Loucy (cell line): ENCODE measurements around the gene GOSR1.
"Not testable (repeated sequence)": the region's sequence is repeated elsewhere in the genome, so short reads cannot be mapped to it uniquely, and the experiment has no call there.

ENCODE experiments used
- H2AFZ ChIP-seq: fragments of 200-600 bp; sonication (generic); 2 replicates; pipeline ENCODE4 v1.6.0; 2016; ENCODE audit warnings: antibody characterized with exemption, mild to moderate bottlenecking, low read length, moderate library complexity
- H3F3A ChIP-seq: fragments of 200-600 bp; 2 replicates; pipeline ENCODE4 v1.6.0; 2016; ENCODE audit warnings: antibody characterized with exemption, low read depth, mild to moderate bottlenecking
- H3K27me3 ChIP-seq: fragments of 200-600 bp; sonication (generic); 2 replicates; pipeline ENCODE4 v1.6.1; 2014; ENCODE audit warnings: low read length, mild to moderate bottlenecking; ENCODE audit not compliant: insufficient read depth, poor library complexity, severe bottlenecking
- H3K36me3 ChIP-seq: fragments of 200-600 bp; sonication (generic); 2 replicates; pipeline ENCODE4 v1.6.1; 2016; ENCODE audit warnings: low read length; ENCODE audit not compliant: insufficient read depth
- H3K4me1 ChIP-seq: fragments of 200-600 bp; sonication (generic); 2 replicates; pipeline ENCODE4 v1.5.1; 2014; ENCODE audit warnings: low read length, mild to moderate bottlenecking; ENCODE audit not compliant: insufficient read depth, poor library complexity, severe bottlenecking
- H3K4me2 ChIP-seq: fragments of 200-600 bp; sonication (generic); 2 replicates; pipeline ENCODE4 v1.6.0; 2014; ENCODE audit warnings: antibody characterized with exemption, low read length, low read depth, mild to moderate bottlenecking; ENCODE audit not compliant: poor library complexity, severe bottlenecking
- H3K4me3 ChIP-seq: fragments of 200-600 bp; sonication (generic); 2 replicates; pipeline ENCODE4 v1.5.1; 2014; ENCODE audit warnings: low read length, mild to moderate bottlenecking, mixed read lengths; ENCODE audit not compliant: poor library complexity, severe bottlenecking
- H3K79me2 ChIP-seq: fragments of 200-600 bp; sonication (generic); 2 replicates; pipeline ENCODE4 v1.6.1; 2014; ENCODE audit warnings: low read length; ENCODE audit not compliant: insufficient read depth
- H3K9ac ChIP-seq: fragments of 200-600 bp; sonication (generic); 2 replicates; pipeline ENCODE4 v1.6.0; 2014; ENCODE audit warnings: mild to moderate bottlenecking, low read depth, low read length, moderate library complexity; ENCODE audit not compliant: poor library complexity, severe bottlenecking
- H3K9me2 ChIP-seq: fragments of 200-600 bp; sonication (generic); replicated peaks from 2 replicates; pipeline ENCODE4 v1.6.1; 2016; ENCODE audit warnings: low read depth, low read length, mixed read lengths
- H3K9me3 ChIP-seq: fragments of 200-600 bp; sonication (generic); 2 replicates; pipeline ENCODE4 v1.6.1; 2014; ENCODE audit warnings: mild to moderate bottlenecking, antibody characterized with exemption, low read length, low read depth; ENCODE audit not compliant: insufficient read depth
- H4K20me1 ChIP-seq: fragments of 200-600 bp; sonication (generic); 2 replicates; pipeline ENCODE4 v1.6.0; 2014; ENCODE audit warnings: antibody characterized with exemption, low read length, mild to moderate bottlenecking; ENCODE audit not compliant: insufficient read depth, poor library complexity, severe bottlenecking
- EZH2phosphoT487 ChIP-seq: fragments of 200-600 bp; IDR thresholded peaks from 2 replicates; pipeline ENCODE4 v1.6.1; 2018; ENCODE audit warnings: antibody characterized with exemption, mild to moderate bottlenecking, moderate library complexity, borderline replicate concordance
- TF ChIP-seq, protein P1 (sequence below): fragments of 200-600 bp; sonication (generic); conservative IDR thresholded peaks from 2 replicates; pipeline ENCODE4 v1.5.1; 2014; ENCODE audit warnings: mild to moderate bottlenecking, antibody characterized with exemption, low read length

The GOSR1 gene

DNA sequence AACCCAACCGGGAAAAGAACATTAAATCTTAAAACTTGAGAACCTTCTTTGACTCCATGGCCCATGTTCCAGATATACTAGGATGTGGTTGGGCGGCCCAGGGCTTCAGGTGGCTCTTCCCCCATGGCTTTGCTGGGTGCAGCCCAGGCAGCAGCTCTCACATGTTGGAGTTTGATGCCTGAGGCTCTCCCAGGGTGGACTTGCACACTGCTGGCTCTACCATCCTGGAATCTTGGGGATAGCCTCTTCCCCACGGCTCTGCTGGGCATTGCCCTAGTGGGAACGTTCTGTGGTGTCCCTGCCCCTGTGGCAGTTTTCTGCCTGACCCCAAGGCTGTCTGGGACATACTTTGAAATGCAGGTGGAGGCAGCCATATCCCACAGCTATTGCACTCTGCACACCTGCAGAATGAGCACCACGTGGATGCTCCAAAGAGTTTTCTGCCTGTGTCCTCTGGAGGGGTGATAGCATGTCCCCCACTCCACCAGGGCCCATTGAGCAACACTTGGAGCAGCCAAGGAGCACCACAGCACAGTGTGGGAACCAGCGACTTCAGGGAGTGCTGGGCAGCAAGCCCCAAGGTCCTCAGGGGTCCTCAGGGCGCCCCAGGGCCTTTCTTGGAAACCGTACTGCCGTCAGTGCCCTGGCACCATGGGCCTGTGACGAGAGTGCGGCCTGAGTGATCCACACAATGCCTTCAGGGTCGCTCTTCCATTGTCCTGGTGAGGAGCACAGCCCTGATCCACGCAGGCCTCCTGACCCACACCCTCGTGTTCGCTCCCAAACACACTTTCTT, 70.8 kb downstream of the GOSR1 start:
- H3K4me1 ChIP-seq: peaks cover 18% of the 10 kb centered on the region
- no peaks in the 10 kb centered on the region for H3K79me2 ChIP-seq
- no peaks in the 10 kb centered on the region for H3K9me3 ChIP-seq
- H3K9me2 ChIP-seq: no peaks in the 10 kb centered on the region
- H3K36me3 ChIP-seq: no peaks in the 10 kb centered on the region
- H4K20me1 ChIP-seq: no peaks in the 10 kb centered on the region
- TF ChIP-seq EZH2phosphoT487: no peak
- TF ChIP-seq, protein P1, sequence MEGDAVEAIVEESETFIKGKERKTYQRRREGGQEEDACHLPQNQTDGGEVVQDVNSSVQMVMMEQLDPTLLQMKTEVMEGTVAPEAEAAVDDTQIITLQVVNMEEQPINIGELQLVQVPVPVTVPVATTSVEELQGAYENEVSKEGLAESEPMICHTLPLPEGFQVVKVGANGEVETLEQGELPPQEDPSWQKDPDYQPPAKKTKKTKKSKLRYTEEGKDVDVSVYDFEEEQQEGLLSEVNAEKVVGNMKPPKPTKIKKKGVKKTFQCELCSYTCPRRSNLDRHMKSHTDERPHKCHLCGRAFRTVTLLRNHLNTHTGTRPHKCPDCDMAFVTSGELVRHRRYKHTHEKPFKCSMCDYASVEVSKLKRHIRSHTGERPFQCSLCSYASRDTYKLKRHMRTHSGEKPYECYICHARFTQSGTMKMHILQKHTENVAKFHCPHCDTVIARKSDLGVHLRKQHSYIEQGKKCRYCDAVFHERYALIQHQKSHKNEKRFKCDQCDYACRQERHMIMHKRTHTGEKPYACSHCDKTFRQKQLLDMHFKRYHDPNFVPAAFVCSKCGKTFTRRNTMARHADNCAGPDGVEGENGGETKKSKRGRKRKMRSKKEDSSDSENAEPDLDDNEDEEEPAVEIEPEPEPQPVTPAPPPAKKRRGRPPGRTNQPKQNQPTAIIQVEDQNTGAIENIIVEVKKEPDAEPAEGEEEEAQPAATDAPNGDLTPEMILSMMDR: no peak
- H3K27me3 ChIP-seq: no peaks in the 10 kb centered on the region
- no peak overlapping the region for H3K9ac ChIP-seq
- no peak overlapping the region for H3K4me2 ChIP-seq
- no peak overlapping the region for H3K4me3 ChIP-seq
- H2AFZ ChIP-seq: no peak overlapping the region
- H3F3A ChIP-seq: no peaks in the 10 kb centered on the region

DNA sequence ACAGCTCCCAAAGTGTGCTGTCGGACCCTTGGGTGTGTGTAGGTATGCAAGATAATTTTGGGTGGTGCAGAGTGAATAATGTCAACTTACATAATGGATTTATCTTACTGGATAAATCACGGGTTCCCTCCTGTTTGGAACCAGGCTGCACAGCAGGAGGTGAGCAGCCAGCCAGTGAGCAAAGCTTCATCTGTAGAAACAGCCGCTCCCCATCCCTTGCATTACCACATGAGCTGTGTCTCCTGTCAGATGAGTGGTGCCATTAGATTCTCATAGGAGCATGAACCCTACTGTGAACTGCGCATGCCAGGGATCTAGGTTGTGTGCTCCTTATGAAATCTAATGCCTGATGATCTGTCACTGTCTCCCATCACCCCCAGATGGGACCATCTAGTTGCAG, 72.0 kb downstream of the GOSR1 start:
- H2AFZ ChIP-seq, H4K20me1 ChIP-seq, H3K9ac ChIP-seq, H3K36me3 ChIP-seq, H3K4me3 ChIP-seq, H3K4me2 ChIP-seq, H3F3A ChIP-seq, H3K27me3 ChIP-seq, H3K79me2 ChIP-seq, H3K9me3 ChIP-seq, H3K9me2 ChIP-seq: not testable (repeated sequence)
- H3K4me1 ChIP-seq: peaks cover 18% of the 10 kb centered on the region

DNA sequence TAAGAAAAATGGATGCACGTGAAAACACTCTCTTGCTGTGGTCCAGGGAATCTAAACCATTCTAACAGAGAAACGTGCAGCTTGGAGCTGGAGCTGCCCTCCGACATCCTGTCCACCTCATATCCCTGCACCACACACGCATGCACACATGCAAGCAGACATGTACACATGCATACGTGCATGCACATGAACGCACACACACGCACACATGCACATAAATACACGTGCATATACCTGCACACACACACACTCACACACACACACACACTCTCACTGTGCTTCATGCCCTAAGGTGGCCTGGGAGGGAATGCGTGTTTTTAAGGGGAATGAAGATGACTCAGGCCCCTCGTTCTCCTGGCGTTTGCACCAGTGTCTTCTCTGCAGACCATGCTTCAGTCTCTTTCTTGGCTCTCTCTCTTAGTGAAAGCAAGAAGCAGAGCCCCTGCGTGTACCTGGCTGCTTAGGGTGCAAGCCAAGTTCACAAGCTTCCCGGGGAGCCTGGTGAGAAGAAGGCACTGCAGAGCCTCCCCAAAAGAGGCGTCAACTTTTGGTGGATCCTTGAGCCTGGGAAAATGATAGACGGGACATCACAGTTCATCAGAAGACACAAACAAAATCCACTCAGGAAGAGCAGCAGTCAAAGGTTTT, 72.8 kb downstream of the GOSR1 start:
- Histone ChIP-seq H3F3A (no peaks in the 10 kb centered on the region), H3K9ac (no peak overlapping the region), H3K4me3 (no peak overlapping the region), H3K9me2 (no peaks in the 10 kb centered on the region), H3K36me3 (no peaks in the 10 kb centered on the region), H2AFZ (no peak overlapping the region), H3K4me2 (no peak overlapping the region), H3K79me2 (no peaks in the 10 kb centered on the region), H3K4me1 (peaks cover 18% of the 10 kb centered on the region), H3K27me3 (no peaks in the 10 kb centered on the region), H3K9me3 (no peaks in the 10 kb centered on the region), H4K20me1 (no peaks in the 10 kb centered on the region)
- TF ChIP-seq EZH2phosphoT487: no peak
- TF ChIP-seq, protein P1: no peak
